CD4-positive, CD25-positive, alpha-beta regulatory T cell (primary cell): ENCODE data around the gene GNB2. TPM values are rescaled to one million over a fixed set of nuclear protein-coding genes. Genes with fewer than 3 reads are reported as not detected.

ENCODE experiments used
- ATAC-seq, 2 donors: fragments of 150-1000 bp; cut with Tn5 transposase; one replicate each; pipeline ENCODE4 v1.10.0; 2021; ENCODE audit warnings: low read depth in 2 of 2, moderate number of reproducible peaks in 2 of 2, moderate library complexity in 1 of 2
- DNase-seq, 3 donors: peaks; one replicate each; pipeline versions ENCODE4 v3.0.0 to v3.0.0-alpha.2; 2012 to 2022; ENCODE audit warnings: mixed read lengths in 1 of 3
- H3K27ac ChIP-seq: one replicate; pipeline ENCODE4 v1.7.0; 2013; ENCODE audit warnings: mild to moderate bottlenecking, low read length; ENCODE audit not compliant: insufficient read depth, poor library complexity, severe bottlenecking
- H3K27me3 ChIP-seq: one replicate; pipeline ENCODE4 v1.7.0; 2013; ENCODE audit warnings: low read length; ENCODE audit not compliant: control insufficient read depth, insufficient read depth
- H3K36me3 ChIP-seq: one replicate; pipeline ENCODE4 v1.7.0; 2013; ENCODE audit warnings: mild to moderate bottlenecking, low read length, moderate library complexity; ENCODE audit not compliant: control insufficient read depth, insufficient read depth
- H3K4me1 ChIP-seq: 2 replicates; pipeline ENCODE4 v1.7.0; 2013; ENCODE audit warnings: mild to moderate bottlenecking, low read length; ENCODE audit not compliant: insufficient read depth, control insufficient read depth, poor library complexity, severe bottlenecking
- H3K4me3 ChIP-seq: one replicate; pipeline ENCODE4 v1.7.0; 2013; ENCODE audit warnings: low read depth, mild to moderate bottlenecking, low read length, moderate library complexity
- H3K9me3 ChIP-seq, 2 experiments: 1 replicate in 1 of 2; 2 replicates in 1 of 2; pipeline ENCODE4 v1.7.0; 2013; ENCODE audit warnings: low read length in 2 of 2, mild to moderate bottlenecking in 1 of 2, moderate library complexity in 1 of 2; ENCODE audit not compliant: control insufficient read depth in 2 of 2
- H3K27ac Mint-ChIP-seq, 3 donors: one replicate each; pipeline ENCODE4 v1.8.0; 2020 to 2022; ENCODE audit warnings: mild to moderate bottlenecking in 3 of 3, mixed read lengths in 3 of 3, moderate library complexity in 2 of 3
- H3K27me3 Mint-ChIP-seq: one replicate; pipeline ENCODE4 v1.8.0; 2022; ENCODE audit warnings: mild to moderate bottlenecking, mixed read lengths
- H3K36me3 Mint-ChIP-seq: one replicate; pipeline ENCODE4 v1.8.0; 2020; ENCODE audit warnings: mixed read lengths
- H3K4me1 Mint-ChIP-seq, 4 donors: one replicate each; pipeline ENCODE4 v1.8.0; 2020 to 2022; ENCODE audit warnings: mixed read lengths in 4 of 4, mild to moderate bottlenecking in 1 of 4
- H3K4me3 Mint-ChIP-seq, 4 donors: one replicate each; pipeline ENCODE4 v1.8.0; 2020 to 2022; ENCODE audit warnings: mild to moderate bottlenecking in 4 of 4, mixed read lengths in 4 of 4, moderate library complexity in 3 of 4
- H3K9me3 Mint-ChIP-seq, 7 donors: one replicate each; pipeline ENCODE4 v1.8.0; 2020 to 2022; ENCODE audit warnings: mixed read lengths in 7 of 7, mild to moderate bottlenecking in 3 of 7, moderate library complexity in 2 of 7
- polyA plus RNA-seq, 4 donors: library from polyadenylated mRNA; unstranded; fragments of 300-500 nt; fragmentation: Illumina TruSeq; gene quantifications; one replicate each; pipeline ENCODE4 v1.2.3, GENCODE V29; 2021
- total RNA-seq: library from RNA; stranded (reverse); gene quantifications from one replicate; pipeline ENCODE4 v1.2.3, GENCODE V29; 2022

GNB2 gene
- total and polyA plus RNA-seq, 5 donors from 2014 or later: 47.2 to 160 (median 67.7) TPM

GRCh38 chr7:100685631-100686145 is 12.1 kb downstream of the GNB2 start:
- Histone ChIP-seq H3K9me3 (no peaks in the 10 kb centered on the region), H3K4me1 (peaks cover 19% of the 10 kb centered on the region), H3K4me3 (no peak overlapping the region), H3K36me3 (peaks cover 53% of the 10 kb centered on the region), H3K27ac (no peak overlapping the region), H3K27me3 (no peaks in the 10 kb centered on the region)
- Mint-ChIP-seq H3K36me3 (peaks cover 14% of the 10 kb centered on the region), H3K4me3 (peak overlapping the region in 1 of 4 donors; percentile 46), H3K4me1 (peaks cover 0 to 31% (median 7%) of the 10 kb centered on the region in 4 donors), H3K27me3 (no peaks in the 10 kb centered on the region), H3K9me3 (no peaks in the 10 kb centered on the region), H3K27ac (no peak overlapping the region)
- ATAC-seq (no peak), DNase-seq (no peak)

- H3K36me3 ChIP-seq: peaks cover 53% of the 10 kb centered on the region
- Mint-ChIP-seq H3K9me3 (no peaks in the 10 kb centered on the region), H3K36me3 (peaks cover 14% of the 10 kb centered on the region), H3K4me1 (peaks cover 0 to 27% (median 7%) of the 10 kb centered on the region in 4 donors), H3K27me3 (no peaks in the 10 kb centered on the region), H3K4me3 (peak overlapping the region in 1 of 4 donors; percentile 61), H3K27ac (no peak overlapping the region)
- DNase-seq (no peak), ATAC-seq (no peak)
- H3K4me1 ChIP-seq: peaks cover 19% of the 10 kb centered on the region
- H3K9me3 ChIP-seq: no peaks in the 10 kb centered on the region
- no peak overlapping the region for H3K27ac ChIP-seq
- no peak overlapping the region for H3K4me3 ChIP-seq
- H3K27me3 ChIP-seq: no peaks in the 10 kb centered on the region
Observed at GRCh38 chr7:100686201-100686821, 12.8 kb downstream of the GNB2 start.

GRCh38 chr7:100686822-100687211 is 13.3 kb downstream of the GNB2 start:
- Histone ChIP-seq H3K27me3 (no peaks in the 10 kb centered on the region), H3K4me3 (no peak overlapping the region), H3K4me1 (peaks cover 20% of the 10 kb centered on the region), H3K27ac (no peak overlapping the region), H3K9me3 (no peaks in the 10 kb centered on the region), H3K36me3 (peaks cover 53% of the 10 kb centered on the region)
- Mint-ChIP-seq H3K36me3 (peaks cover 14% of the 10 kb centered on the region), H3K4me1 (peaks cover 3 to 26% (median 10%) of the 10 kb centered on the region in 4 donors), H3K9me3 (no peaks in the 10 kb centered on the region), H3K4me3 (peak overlapping the region in 1 of 4 donors; percentile 61), H3K27ac (no peak overlapping the region), H3K27me3 (no peaks in the 10 kb centered on the region)
- DNase-seq (no peak), ATAC-seq (no peak)

GRCh38 chr7:100687261-100687660 is 13.7 kb downstream of the GNB2 start:
- DNase-seq (no peak), ATAC-seq (no peak)
- Histone ChIP-seq H3K27ac (no peak overlapping the region), H3K4me1 (peaks cover 24% of the 10 kb centered on the region), H3K27me3 (no peaks in the 10 kb centered on the region), H3K9me3 (no peaks in the 10 kb centered on the region), H3K36me3 (peaks cover 53% of the 10 kb centered on the region), H3K4me3 (no peak overlapping the region)
- H3K27me3 Mint-ChIP-seq: no peaks in the 10 kb centered on the region
- H3K9me3 Mint-ChIP-seq: no peaks in the 10 kb centered on the region
- H3K4me1 Mint-ChIP-seq: peaks cover 5 to 30% (median 14%) of the 10 kb centered on the region in 4 donors
- H3K4me3 Mint-ChIP-seq: no peak overlapping the region
- peaks cover 14% of the 10 kb centered on the region for H3K36me3 Mint-ChIP-seq
- no peak overlapping the region for H3K27ac Mint-ChIP-seq

- no peak for DNase-seq
- Mint-ChIP-seq H3K27ac (peak overlapping the region in 1 of 3 donors; percentile 66), H3K27me3 (no peaks in the 10 kb centered on the region), H3K9me3 (no peaks in the 10 kb centered on the region), H3K36me3 (peaks cover 14% of the 10 kb centered on the region), H3K4me3 (no peak overlapping the region), H3K4me1 (peaks cover 6 to 36% (median 20%) of the 10 kb centered on the region in 4 donors)
- Histone ChIP-seq H3K4me3 (no peak overlapping the region), H3K36me3 (peaks cover 51% of the 10 kb centered on the region), H3K27me3 (no peaks in the 10 kb centered on the region), H3K27ac (no peak overlapping the region), H3K4me1 (peaks cover 30% of the 10 kb centered on the region), H3K9me3 (no peaks in the 10 kb centered on the region)
- no peak for ATAC-seq
Observed at GRCh38 chr7:100687751-100688300, 14.3 kb downstream of the GNB2 start.

GRCh38 chr7:100688326-100688860 is 14.9 kb downstream of the GNB2 start:
- Mint-ChIP-seq H3K27ac (peak overlapping the region in 1 of 3 donors; percentile 26), H3K4me3 (no peak overlapping the region), H3K27me3 (no peaks in the 10 kb centered on the region), H3K36me3 (peaks cover 12% of the 10 kb centered on the region), H3K9me3 (peaks cover 0 to 2% (median 0%) of the 10 kb centered on the region in 7 donors), H3K4me1 (peaks cover 11 to 39% (median 25%) of the 10 kb centered on the region in 4 donors)
- DNase-seq (no peak), ATAC-seq (no peak)
- H3K27ac ChIP-seq: no peak overlapping the region
- H3K4me1 ChIP-seq: peaks cover 36% of the 10 kb centered on the region
- no peaks in the 10 kb centered on the region for H3K27me3 ChIP-seq
- H3K4me3 ChIP-seq: no peak overlapping the region
- no peaks in the 10 kb centered on the region for H3K9me3 ChIP-seq
- H3K36me3 ChIP-seq: peaks cover 46% of the 10 kb centered on the region

- no peak for ATAC-seq
- peaks cover 40% of the 10 kb centered on the region for H3K4me1 ChIP-seq
- no peak overlapping the region for H3K4me3 ChIP-seq
- peaks cover 11 to 39% (median 25%) of the 10 kb centered on the region in 4 donors for H3K4me1 Mint-ChIP-seq
- H3K9me3 Mint-ChIP-seq: peaks cover 0 to 2% (median 0%) of the 10 kb centered on the region in 7 donors
- peak overlapping the region; percentile 47 to 77 (median 55) for H3K27ac Mint-ChIP-seq
- no peaks in the 10 kb centered on the region for H3K9me3 ChIP-seq
- peak overlapping the region in 2 of 4 donors; percentile 65 to 67 for H3K4me3 Mint-ChIP-seq
- no peaks in the 10 kb centered on the region for H3K27me3 Mint-ChIP-seq
- peaks cover 10% of the 10 kb centered on the region for H3K36me3 Mint-ChIP-seq
- no peaks in the 10 kb centered on the region for H3K27me3 ChIP-seq
- H3K27ac ChIP-seq: no peak overlapping the region
- DNase-seq: no peak
- H3K36me3 ChIP-seq: peaks cover 42% of the 10 kb centered on the region
Observed at GRCh38 chr7:100689230-100690135, 15.9 kb downstream of the GNB2 start.
